ENCODE results near the gene MPV17L2. TPM values are rescaled to one million over a fixed set of nuclear protein-coding genes. Genes with fewer than 3 reads are reported as not detected.

The MPV17L2 gene
- total RNA-seq, 1 experiment from 2014 or later, result 13.3 TPM

- no peak for DNase-seq (ENCODE audit: low read depth, low spot score)
- TF ChIP-seq CTCF (IDR thresholded peaks at IDR 0.05) (no peak), SIN3A (IDR thresholded peaks at IDR 0.05; ENCODE audit: borderline replicate concordance, insufficient read depth, low read depth, low read length) (no peak), POLR2AphosphoS5 (IDR thresholded peaks at IDR 0.05; ENCODE audit: low read depth, low read length) (no peak), REST (IDR thresholded peaks at IDR 0.05; ENCODE audit: insufficient read depth in 1 of 2, low read depth in 2 of 2, low read length in 1 of 2) (no peak)
- 0 out of 2 replicates have a peak, but pooled peaks cover 2% of the 10 kb centered on the region for H3K4me1 ChIP-seq (ENCODE audit: control insufficient read depth, insufficient read depth, low read length)
- H3K36me3 ChIP-seq (ENCODE audit: control insufficient read depth, insufficient read depth, low read length), result no peaks in the 10 kb centered on the region; the same call in 1 of the 2 replicates
- H3K9me3 ChIP-seq (ENCODE audit: control insufficient read depth, insufficient read depth, low read depth, low read length), result no peaks in the 10 kb centered on the region
- no peak for ATAC-seq
- ChIA-PET POLR2A (no interaction called here), CTCF (interaction anchor here (0.7 kb wide), 1 partner anchor 131 kb away, joined by 5 read pairs; no protein-coding TSS in a partner anchor)
- H3K4me3 ChIP-seq (ENCODE audit: low read depth in 2 of 2, low read length in 2 of 2), result no peak overlapping the region
- intact Hi-C loops (cut with micrococcal nuclease; ENCODE audit: unreplicated experiment) (no loop called here), in situ Hi-C loops (cut with HindIII; ENCODE audit: low pct_unique_long_range_greater_than_20kb, low sequenced_read_pairs) (no loop called here)
- BruUV-seq (replicated peaks), result no TSS peak
- no peak overlapping the region for H3K27ac ChIP-seq (ENCODE audit: low read length)
- no peaks in the 10 kb centered on the region for H3K27me3 ChIP-seq (ENCODE audit: control insufficient read depth, insufficient read depth, low read length)
These were observed 4.3 kb downstream of the MPV17L2 start for GRCh38 chr19:18197306-18197705.

- Histone ChIP-seq H3K9me3 (ENCODE audit: control insufficient read depth, insufficient read depth, low read depth, low read length) (no peaks in the 10 kb centered on the region), H3K36me3 (ENCODE audit: control insufficient read depth, insufficient read depth, low read length) (no peaks in the 10 kb centered on the region; the same call in 1 of the 2 replicates), H3K4me3 (ENCODE audit: low read depth in 2 of 2, low read length in 2 of 2) (no peak overlapping the region), H3K27me3 (ENCODE audit: control insufficient read depth, insufficient read depth, low read length) (no peaks in the 10 kb centered on the region), H3K4me1 (ENCODE audit: control insufficient read depth, insufficient read depth, low read length) (0 out of 2 replicates have a peak, but pooled peaks cover 2% of the 10 kb centered on the region), H3K27ac (ENCODE audit: low read length) (no peak overlapping the region)
- intact Hi-C loops (cut with micrococcal nuclease; ENCODE audit: unreplicated experiment), result no loop called here
- no peak for DNase-seq (ENCODE audit: low read depth, low spot score)
- TF ChIP-seq SIN3A (IDR thresholded peaks at IDR 0.05; ENCODE audit: borderline replicate concordance, insufficient read depth, low read depth, low read length) (no peak), REST (IDR thresholded peaks at IDR 0.05; ENCODE audit: insufficient read depth in 1 of 2, low read depth in 2 of 2, low read length in 1 of 2) (no peak), CTCF (IDR thresholded peaks at IDR 0.05) (no peak), TCF7L2 (IDR thresholded peaks at IDR 0.05; ENCODE audit: low read depth, low read length) (no peak), POLR2AphosphoS5 (IDR thresholded peaks at IDR 0.05; ENCODE audit: low read depth, low read length) (no peak)
- no TSS peak for BruUV-seq (replicated peaks)
- in situ Hi-C loops (cut with HindIII; ENCODE audit: low pct_unique_long_range_greater_than_20kb, low sequenced_read_pairs), result no loop called here
- no peak for ATAC-seq
- POLR2A ChIA-PET, result interaction anchor here (0.6 kb wide), 1 partner anchor 14 kb away, joined by 4 read pairs; no protein-coding TSS in a partner anchor
- CTCF ChIA-PET, result interaction anchor here (0.7 kb wide), 1 partner anchor 131 kb away, joined by 5 read pairs; no protein-coding TSS in a partner anchor
These were observed 4.9 kb downstream of the MPV17L2 start for GRCh38 chr19:18197941-18198340.
